LHCN-M2 (cell line): ENCODE results near the gene SERPINA4. TPM values are rescaled to one million over a fixed set of nuclear protein-coding genes. Genes with fewer than 3 reads are reported as not detected.

Source experiments
- DNase-seq: peaks from one replicate; pipeline ENCODE4 v3.0.0-alpha.2; 2012; ENCODE audit warnings: low read depth
- total RNA-seq: library from RNA; depleted of rRNA; stranded (reverse); fragments of >200 nt; gene quantifications from 2 replicates; pipeline ENCODE4 v1.2.3, GENCODE V29; 2014

Gene SERPINA4
- total RNA-seq, 1 experiment from 2014 or later = not detected

DNA sequence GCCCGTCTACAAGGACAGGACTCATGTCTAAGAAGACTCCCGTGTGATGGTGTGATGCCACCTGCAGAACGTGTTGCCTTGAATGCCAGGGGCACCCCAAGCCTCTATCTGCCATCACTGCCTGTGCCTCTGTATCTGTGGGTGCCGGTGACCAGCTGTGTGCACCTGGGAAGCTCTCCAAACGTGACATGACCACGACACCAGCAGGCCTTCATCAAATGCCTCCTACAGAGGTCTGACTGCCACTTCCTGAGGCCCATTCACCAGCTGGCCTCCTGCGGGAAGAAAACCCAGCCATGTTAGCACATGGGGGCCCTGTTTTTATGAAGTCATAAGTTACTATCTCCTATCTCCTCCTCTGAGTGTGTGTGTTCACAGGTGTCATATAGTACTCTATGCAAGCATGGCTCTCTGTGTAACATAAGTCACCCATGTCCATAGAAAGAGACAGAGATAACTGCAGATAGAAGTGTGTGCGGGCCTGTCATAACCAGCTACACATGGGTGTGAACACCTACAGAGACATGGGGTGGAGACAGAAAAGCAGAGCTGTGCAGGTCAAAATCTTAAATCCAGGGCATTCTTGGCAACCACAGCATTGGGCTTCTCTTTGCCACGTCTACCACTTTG, 18.3 kb upstream of the SERPINA4 start:
- no peak for DNase-seq

DNA sequence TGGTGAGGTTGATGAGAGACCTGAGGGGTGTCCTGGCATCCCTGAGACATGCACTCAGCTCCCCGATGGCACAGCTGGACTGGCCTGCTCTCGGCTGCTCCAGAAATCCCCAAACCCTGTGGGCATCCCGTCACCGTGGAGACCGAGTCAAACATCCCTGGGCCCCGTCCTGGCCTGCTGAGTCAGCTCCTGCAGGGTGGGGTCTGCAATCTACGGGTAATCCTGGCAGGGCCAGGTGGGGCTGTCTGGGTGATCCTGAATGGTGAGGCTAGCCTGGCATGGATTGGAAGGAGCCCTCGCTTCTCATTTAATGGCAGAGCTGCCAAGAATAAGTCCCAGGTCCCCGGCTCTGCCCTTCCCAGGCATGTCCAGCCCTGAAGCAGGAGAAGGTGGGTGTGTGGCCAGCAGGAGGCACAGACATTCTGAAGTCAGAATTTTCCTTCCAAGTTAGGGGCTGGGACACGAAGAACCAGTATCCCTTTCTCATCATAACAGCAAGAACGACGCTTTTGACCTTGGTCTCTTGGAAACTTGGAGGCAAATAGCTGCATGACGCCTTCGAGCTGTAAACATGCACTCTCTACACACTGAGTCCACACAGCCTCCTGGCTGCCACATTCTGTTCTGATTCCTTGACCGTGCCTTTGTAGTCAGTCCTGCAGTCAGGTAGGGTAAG, 17.7 kb upstream of the SERPINA4 start:
- no peak for DNase-seq

DNA sequence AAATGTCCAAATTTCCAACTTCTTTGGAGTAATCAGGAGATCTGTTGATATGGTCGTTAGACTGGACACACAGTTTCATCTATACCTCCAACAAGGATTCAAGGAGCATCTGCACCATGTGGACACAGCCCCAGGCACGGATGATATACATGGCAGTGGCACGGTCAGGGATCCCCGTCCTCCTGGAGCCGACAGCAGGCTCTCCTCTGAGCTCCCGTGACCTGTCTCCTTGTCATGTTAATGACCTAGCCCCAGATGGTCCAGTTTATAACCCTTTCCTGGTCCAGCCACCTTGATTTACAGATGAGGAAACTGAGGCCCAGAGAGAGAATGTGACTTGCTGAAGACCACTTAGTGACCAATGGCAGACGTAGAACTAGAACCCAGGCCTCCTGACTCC, 16.5 kb upstream of the SERPINA4 start:
- no peak for DNase-seq

DNA sequence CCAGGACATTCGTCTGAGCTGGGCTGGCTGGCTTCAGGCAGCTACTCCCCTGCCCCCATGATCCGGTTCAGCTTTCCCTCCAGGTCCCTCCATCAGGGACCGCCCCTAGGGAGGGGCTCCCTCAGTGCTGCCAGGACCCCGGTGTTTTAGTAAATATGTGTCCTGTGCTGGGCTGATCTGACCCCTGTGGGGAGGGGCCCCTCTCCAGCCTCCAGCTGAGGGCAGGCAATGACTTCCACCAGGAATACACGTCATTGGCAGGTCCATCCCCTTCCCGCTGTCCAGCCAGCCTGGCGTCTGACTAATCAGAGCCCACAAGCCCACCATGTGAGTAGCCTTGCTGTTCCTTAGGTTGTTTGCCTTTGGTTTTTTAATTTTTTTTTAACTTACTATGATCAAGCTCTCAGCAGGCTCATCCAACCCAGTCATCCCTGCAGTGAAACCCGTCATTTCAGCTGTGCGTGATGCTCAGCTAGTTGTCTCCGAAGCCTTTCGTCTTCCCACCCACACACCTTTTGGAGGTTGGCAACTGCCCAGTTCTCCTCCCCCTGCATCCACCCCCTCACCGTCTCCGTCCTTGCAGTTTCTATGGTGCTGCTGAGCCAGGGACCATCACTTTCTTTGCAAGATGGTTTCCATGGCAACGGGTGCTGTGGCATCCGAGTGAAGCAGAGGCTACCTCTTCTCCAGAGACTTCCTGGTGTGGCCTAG, 16.0 kb upstream of the SERPINA4 start:
- DNase-seq = no peak

DNA sequence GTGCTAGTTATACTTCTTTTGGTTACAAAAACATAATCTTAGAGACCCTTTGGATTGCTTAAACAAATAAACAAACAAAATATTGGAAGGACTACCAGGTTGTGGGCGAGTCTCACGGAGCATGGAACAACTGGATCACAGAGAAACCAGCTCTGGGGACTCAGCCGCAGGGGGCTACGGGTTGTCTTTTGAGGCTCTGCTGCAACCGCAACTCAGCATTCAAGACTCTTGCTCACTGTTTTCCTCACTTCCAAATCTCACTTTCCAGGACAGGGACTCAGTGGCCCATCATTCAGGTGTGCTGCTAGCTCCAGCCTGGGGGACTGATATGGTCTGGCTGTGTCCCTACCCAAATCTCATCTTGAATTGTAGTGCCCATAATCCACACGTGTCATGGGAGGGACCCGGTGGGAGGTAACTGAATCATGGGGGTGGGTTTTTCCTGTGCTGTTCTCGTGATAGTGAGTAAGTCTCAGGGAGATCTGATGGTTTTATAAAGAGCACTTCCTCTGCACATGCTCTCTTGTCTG, 14.0 kb upstream of the SERPINA4 start:
- no peak for DNase-seq

DNA sequence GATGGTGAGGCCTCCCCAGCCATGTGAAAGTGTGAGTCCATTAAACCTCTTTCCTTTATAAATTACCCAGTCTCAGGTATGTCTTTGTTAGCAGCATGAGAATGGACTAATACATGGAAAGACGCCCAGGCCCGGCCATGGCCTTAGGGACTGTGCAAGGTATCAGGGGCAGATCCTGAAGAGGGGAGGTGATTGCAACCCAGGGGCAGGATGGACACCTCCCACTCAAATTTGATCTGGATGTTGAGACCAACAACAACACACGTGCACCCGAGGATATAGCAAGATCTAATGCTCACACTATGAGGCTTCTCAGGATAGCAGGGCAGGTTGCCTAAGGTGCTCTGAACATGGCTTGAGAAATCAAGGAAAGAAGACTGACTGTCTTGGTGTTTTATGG, 13.5 kb upstream of the SERPINA4 start:
- no peak for DNase-seq

DNA sequence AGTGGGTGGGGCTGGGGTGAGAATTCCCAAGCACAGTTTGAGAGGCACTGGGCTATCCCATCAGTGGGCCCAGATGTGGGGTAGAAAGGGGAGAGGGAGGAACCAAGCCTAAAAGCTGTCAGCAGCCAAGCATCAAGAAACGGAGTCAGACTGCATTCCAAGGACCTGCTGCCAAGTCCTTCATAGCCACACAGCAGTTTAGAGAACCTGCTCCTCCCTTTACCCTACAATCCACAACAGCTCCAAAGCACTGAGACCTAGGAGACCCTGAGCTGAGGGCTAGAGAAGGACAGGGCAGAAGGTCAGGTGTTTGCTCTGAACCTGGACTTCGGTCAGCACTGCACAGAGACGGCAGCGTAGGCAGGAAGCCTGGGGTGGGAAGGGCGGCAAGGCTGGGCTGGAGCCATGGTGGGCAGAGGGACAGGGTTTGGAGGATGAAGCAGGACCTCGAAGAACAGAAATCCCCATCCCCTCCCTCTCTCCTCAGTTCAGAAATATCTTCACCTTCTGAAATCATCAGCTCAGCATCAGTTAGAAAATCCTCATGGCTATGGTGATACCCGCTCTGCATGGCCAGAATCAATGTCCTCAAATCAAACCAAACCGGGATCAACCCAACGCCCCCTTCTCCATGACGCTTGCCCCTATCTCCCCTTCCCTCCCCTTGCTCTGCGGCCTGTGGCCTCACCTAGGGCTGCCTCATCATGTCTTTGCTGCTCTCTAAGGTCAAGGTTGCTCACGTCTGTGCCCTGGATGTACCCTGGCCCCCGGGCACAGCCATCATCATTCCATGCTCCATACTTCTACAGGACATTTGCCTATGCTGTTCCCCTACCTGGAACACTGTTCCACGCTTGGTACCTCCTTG, 12.9 kb upstream of the SERPINA4 start:
- no peak for DNase-seq

DNA sequence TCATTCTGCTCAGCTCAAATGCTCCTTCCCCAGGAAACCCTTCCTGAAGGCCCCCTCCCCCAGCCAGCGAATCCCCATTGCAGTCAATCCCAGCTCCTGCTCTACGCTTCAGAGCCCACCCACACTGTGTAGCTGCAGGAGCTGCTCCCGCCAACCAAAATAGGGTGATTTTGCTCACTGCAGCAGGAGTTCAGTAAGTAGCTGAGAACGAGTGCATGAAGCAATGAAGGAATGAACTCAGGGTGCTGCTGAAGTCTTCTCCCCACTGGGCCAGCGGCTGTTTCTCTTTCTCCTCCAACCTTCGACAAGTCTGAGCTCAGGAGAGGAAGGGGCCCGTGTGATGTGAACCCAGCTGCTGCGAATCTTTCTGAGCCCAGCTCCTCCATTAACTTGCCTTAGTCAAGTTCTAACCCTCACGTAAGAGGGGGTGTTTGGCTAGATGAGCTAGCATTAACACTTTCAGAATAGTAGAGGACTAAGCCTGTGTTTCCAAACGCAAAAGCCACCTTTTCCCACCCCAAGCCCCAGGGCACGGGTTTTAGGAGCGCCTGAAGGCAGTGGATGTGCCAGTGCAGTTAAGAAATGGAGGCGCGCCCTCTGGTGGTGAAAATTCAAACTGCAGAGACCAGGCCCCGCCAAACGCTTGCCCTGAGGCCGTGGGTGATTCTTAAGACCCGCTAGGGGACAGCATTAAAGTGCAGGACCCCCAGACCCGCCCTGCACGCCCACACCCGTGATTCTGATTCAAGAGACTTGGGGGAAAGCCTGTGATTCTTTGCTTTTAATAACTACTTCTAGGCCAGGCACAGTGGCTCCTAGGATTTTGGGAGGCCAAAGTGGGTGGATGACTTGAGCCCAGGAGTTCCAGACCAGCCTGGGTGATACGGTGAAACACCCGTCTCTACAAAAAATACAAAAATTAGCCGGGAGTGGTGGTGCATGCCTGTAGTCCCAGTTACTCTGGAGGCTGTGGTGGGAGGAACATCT, 11.9 kb upstream of the SERPINA4 start:
- DNase-seq = peak; percentile 11

DNA sequence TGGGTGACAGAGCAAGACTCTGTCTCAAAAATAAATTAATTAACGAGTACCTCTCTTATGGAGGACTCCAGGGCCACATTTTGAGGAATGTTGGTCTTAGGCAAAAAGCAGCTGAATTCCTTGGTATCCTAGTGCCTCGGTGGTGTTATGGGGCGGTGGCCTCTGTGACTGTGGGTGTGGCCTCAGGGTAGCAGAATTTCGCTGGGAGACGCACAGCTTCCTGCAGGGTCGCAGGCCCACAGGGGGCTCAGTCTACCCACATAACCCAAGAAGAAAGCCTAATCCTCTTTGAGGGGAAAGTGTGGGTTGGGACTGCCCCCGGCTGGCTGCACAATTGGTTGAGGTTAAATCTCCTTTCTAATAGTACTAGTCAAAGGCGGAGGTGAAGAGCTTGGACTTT, 11.2 kb upstream of the SERPINA4 start:
- no peak for DNase-seq

DNA sequence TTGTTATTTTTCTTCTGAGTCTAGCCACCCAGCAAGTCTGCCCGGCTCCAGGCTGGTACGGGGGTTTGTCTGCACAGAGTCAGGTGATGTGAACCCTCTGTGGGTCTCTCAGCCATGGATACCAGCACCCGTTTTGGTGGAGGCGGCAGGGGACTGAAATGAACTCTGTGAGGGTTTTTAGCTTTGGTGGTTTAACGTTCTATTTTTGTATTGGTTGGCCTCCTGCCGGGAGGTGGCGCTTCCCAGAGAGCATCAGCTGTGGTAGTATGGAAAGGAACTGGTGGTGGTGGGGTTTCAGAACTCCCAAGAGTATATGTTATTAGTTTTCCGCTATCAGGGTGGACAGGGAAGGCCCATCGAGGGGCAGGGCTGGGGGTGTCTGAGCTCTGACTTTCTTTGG, 5.3 kb upstream of the SERPINA4 start:
- DNase-seq = no peak

DNA sequence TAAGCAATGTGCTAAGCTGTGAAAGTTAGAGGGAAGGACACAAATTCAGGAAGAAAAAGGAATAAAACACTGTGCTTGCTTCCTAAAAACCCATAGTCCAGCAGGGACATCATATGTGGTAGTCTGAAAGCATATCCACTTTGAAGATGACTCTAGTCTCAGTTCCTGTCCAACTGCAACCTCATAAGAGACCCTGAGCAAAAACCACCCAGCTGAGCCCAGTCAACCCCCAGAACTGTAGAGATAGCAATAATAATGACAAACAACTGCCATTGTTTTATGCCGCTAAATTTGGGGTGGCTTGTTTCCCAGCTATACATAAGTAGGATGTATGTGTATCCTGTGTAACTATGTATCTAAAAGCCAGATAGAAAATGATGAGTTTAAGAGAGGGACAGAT, 3.9 kb upstream of the SERPINA4 start:
- DNase-seq = no peak

DNA sequence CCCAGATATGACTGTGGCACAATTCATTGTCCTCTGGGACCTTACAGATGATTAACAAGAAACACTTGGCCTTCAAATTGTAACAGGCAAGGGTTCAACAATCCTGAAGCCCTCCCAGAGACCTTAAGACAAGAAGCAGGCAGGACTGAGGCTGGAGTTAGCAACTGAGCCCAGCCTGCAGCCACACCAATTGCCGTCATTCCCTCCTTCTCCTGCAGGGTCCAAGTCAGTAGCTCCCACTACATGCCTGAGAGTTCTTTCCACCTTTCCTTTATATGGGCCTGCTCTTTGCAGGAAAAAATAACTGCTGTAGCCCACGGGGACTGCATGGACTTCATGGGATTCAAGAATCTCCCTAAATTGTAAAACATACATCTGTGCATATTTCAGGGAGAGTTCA, 2.4 kb upstream of the SERPINA4 start:
- DNase-seq = no peak

DNA sequence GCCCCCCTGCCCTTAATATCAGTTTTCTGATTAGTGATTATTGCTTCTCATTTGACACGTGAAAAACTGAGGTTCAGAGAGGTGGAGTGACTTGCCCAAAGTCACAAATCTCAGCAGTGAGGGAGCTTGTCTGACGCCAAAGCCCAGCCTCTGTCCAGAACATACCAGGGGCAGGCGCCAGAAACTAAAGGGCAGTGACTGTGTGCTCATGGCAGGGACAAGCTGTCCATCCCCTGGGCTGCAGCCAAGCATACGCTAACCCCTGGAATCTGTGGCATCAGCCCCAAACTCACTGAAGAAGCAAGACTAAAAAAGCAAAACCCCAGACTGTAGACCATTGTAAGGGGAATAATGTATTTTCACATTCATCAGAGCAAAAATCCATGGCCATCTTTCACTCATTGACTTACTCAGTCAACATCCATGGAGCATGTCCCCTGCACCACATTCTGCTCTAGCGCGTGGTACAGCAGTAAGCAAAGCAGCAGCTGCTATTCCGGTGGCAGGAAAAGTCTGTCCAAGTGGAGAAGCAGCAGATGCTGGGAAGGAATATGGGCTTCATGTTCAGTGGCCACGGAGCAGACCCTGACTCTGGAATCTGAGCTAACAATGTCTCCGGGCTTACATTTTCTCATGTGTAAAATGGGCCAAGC, 1.5 kb upstream of the SERPINA4 start:
- DNase-seq = no peak

DNA sequence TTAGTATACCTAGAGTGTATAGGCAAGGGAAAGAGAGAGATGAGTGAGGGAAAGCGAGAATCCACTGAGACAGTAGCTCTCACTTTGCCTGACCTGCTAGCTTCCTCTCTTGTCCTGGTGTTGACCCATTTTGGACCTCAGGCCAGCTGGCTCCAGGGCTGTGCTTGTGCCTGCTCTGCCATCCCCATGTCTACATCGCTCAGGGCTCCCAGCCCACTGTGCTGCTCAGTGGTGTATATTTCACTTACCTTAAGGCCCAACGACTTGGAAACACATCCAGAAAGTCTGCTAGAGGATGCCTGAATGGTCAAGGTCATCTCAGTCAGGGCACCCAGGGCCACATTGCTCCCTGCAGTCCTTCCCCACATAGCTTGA, 964 bp upstream of the SERPINA4 start:
- no peak for DNase-seq

DNA sequence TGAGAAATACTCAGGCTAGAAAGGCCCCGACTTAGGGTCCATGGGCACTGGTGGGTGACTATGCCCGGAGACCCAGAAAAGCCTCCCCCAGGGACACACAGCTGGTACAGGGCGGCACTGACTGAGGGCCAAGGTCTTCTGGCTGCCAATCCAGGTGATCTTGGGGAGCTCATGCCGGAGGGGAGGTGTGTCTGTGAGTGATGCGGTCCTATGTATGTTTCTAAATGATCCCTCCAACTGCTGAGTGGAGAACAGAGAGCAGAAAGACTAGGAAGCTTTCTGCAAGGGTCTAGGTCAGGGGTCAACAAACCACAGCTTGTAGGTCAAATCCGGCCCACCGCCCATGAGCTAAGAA, 391 bp downstream of the SERPINA4 start:
- no peak for DNase-seq

DNA sequence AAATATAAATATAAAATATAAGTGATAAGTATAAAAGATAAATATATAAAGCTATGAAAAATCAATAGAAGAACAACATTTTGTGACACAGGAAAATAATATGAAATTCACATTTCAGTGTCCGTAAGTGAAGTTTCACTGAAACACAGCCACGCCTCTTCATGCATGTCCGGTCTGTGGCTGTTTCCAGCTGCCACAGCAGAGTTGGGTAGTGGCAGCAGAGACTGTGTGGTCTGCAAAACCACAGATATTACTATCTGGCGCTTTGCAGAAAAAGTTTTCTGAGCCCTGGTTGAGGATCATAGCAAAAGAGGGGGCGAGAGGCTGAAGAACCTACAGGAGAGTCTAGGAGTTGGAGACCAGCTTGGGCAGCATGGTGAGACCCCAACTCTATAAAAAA, 780 bp downstream of the SERPINA4 start:
- no peak for DNase-seq

DNA sequence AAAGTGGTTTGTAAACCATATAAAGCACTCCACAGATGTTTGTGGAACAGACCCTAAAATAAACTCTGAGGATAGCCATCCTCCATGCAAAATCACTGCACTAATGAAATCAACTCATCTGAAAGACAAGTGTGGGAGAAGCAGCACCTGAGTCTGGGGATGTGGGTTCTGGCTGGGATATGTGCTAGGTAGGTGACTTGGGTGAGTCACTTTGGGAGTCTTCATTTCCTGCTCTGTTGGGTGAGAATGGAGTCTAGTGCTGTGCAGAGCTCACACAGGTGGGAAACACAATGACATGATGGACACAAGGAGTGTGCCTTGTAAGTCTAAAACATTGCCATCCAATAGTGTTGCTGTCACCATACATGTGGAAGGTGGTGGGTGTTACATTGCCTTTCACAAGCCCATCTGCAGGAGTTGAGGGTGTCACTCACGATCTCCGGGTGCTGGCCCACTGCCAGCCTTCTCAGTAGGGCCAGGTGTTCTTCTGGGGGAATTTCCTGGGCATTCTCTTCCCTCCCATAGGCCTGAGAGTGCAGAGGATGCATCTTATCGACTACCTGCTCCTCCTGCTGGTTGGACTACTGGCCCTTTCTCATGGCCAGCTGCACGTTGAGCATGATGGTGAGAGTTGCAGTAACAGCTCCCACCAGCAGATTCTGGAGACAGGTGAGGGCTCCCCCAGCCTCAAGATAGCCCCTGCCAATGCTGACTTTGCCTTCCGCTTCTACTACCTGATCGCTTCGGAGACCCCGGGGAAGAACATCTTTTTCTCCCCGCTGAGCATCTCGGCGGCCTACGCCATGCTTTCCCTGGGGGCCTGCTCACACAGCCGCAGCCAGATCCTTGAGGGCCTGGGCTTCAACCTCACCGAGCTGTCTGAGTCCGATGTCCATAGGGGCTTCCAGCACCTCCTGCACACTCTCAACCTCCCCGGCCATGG, 2.0 kb downstream of the SERPINA4 start:
- DNase-seq = no peak

DNA sequence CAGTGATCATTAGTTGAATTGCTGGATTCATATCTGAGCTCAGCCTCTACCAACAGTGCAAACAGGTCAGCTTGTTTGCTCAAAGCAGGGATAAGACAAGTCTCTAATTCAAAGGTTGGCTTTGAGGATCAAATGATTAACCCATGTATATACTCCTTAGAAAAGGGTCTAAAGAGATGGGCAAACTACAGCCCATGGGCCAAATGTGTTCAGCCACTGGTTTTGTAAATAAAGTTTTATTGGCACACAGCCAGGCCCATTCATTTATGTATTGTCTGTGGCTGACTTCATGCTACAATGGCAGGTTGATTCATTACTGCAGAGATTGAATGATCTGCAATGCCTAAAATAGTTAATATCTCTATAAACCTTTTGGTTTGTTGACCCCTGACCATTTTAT, 3.1 kb downstream of the SERPINA4 start:
- DNase-seq = no peak

DNA sequence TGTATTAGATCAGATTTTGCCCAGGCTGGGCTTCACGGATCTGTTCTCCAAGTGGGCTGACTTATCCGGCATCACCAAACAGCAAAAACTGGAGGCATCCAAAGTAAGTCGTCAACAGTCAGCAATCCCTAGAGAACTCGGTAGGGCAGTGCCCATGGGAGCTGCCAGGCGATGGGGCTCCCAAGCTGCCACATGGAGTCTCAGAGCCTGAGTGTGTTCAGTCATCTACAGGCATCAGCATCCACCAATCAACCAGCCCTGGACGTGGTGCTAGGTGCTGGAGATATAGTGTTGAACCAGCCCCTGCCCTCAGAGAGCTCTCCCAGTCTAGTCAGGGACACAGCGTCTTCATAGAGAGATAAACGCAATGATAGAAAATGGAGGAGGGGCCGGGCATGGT, 6.9 kb downstream of the SERPINA4 start:
- DNase-seq = no peak
